Measurements from ENCODE around the gene AP1AR. TPM values are rescaled to one million over a fixed set of nuclear protein-coding genes. Genes with fewer than 3 reads are reported as not detected.
"Not testable (repeated sequence)": the region's sequence is repeated elsewhere in the genome, so short reads cannot be mapped to it uniquely, and the experiment has no call there.

Gene AP1AR
- total and polyA plus RNA-seq, 5 donors, result 6.1 to 11.6 (median 10.3) TPM

GRCh38 chr4:112201915-112202505 is 29.6 kb upstream of the AP1AR start:
- WGBS, result 76% methylated on average over 4 of the region's 4 CpGs
- H3K27me3 ChIP-seq (ENCODE audit: control insufficient read depth, insufficient read depth), result no peaks in the 10 kb centered on the region
- H3K27ac ChIP-seq (ENCODE audit: low read length), result no peak overlapping the region
- intact Hi-C loops (cut with DNase I), result no loop called here
- H3K4me3 ChIP-seq (ENCODE audit: low read length), result no peak overlapping the region
- H3K4me1 ChIP-seq (ENCODE audit: control insufficient read depth, insufficient read depth, low read length), result no peaks in the 10 kb centered on the region
- no peaks in the 10 kb centered on the region for H3K9me3 ChIP-seq (ENCODE audit: control insufficient read depth, low read length)
- no peak for DNase-seq
- ATAC-seq, result no peak

- DNase-seq, result no peak
- 92% methylated on average over 1 of the region's 1 CpG for WGBS
- Histone ChIP-seq H3K9me3 (ENCODE audit: control insufficient read depth, low read length) (no peaks in the 10 kb centered on the region), H3K27me3 (ENCODE audit: control insufficient read depth, insufficient read depth) (no peaks in the 10 kb centered on the region), H3K27ac (ENCODE audit: low read length) (no peak overlapping the region), H3K4me1 (ENCODE audit: control insufficient read depth, insufficient read depth, low read length) (no peaks in the 10 kb centered on the region), H3K4me3 (ENCODE audit: low read length) (no peak overlapping the region)
- ATAC-seq, result no peak
- intact Hi-C loops (cut with DNase I), result no loop called here
These were observed 28.0 kb upstream of the AP1AR start for GRCh38 chr4:112203593-112203992.

- intact Hi-C loops (cut with DNase I), result no loop called here
- ATAC-seq (no peak), DNase-seq (no peak)
- H3K4me3 ChIP-seq (ENCODE audit: low read length), result no peak overlapping the region
- H3K27ac ChIP-seq (ENCODE audit: low read length), result no peak overlapping the region
- no peaks in the 10 kb centered on the region for H3K27me3 ChIP-seq (ENCODE audit: control insufficient read depth, insufficient read depth)
- no peaks in the 10 kb centered on the region for H3K4me1 ChIP-seq (ENCODE audit: control insufficient read depth, insufficient read depth, low read length)
- 59% methylated on average over 2 of the region's 2 CpGs for WGBS
- H3K9me3 ChIP-seq (ENCODE audit: control insufficient read depth, low read length), result no peaks in the 10 kb centered on the region
These were observed 25.2 kb upstream of the AP1AR start for GRCh38 chr4:112206431-112206830.

- intact Hi-C loops (cut with DNase I); H3K9me3 ChIP-seq (ENCODE audit: control insufficient read depth, low read length); H3K27ac ChIP-seq (ENCODE audit: low read length); H3K4me1 ChIP-seq (ENCODE audit: control insufficient read depth, insufficient read depth, low read length); H3K27me3 ChIP-seq (ENCODE audit: control insufficient read depth, insufficient read depth); H3K4me3 ChIP-seq (ENCODE audit: low read length); ATAC-seq; DNase-seq: not testable (repeated sequence)
- WGBS, result 84% methylated on average over 7 of the region's 7 CpGs
These were observed 23.2 kb upstream of the AP1AR start for GRCh38 chr4:112208137-112209095.

- intact Hi-C loops (cut with DNase I), result no loop called here
- WGBS, result 77% methylated on average over 1 of the region's 1 CpG
- H3K9me3 ChIP-seq (ENCODE audit: control insufficient read depth, low read length), result no peaks in the 10 kb centered on the region
- ATAC-seq, result no peak
- H3K27me3 ChIP-seq (ENCODE audit: control insufficient read depth, insufficient read depth), result no peaks in the 10 kb centered on the region
- H3K4me1 ChIP-seq (ENCODE audit: control insufficient read depth, insufficient read depth, low read length), result no peaks in the 10 kb centered on the region
- no peak for DNase-seq
- no peak overlapping the region for H3K27ac ChIP-seq (ENCODE audit: low read length)
- no peak overlapping the region for H3K4me3 ChIP-seq (ENCODE audit: low read length)
These were observed 20.8 kb upstream of the AP1AR start for GRCh38 chr4:112210777-112211176.

GRCh38 chr4:112213091-112213490 is 18.5 kb upstream of the AP1AR start:
- DNase-seq (peak in 1 of 3 donors; percentile 50), ATAC-seq (no peak)
- no peak overlapping the region for H3K27ac ChIP-seq (ENCODE audit: low read length)
- no peak overlapping the region for H3K4me3 ChIP-seq (ENCODE audit: low read length)
- no peaks in the 10 kb centered on the region for H3K9me3 ChIP-seq (ENCODE audit: control insufficient read depth, low read length)
- intact Hi-C loops (cut with DNase I), result no loop called here
- 68% methylated on average over 2 of the region's 2 CpGs for WGBS
- H3K4me1 ChIP-seq (ENCODE audit: control insufficient read depth, insufficient read depth, low read length), result no peaks in the 10 kb centered on the region
- no peaks in the 10 kb centered on the region for H3K27me3 ChIP-seq (ENCODE audit: control insufficient read depth, insufficient read depth)

- H3K27ac ChIP-seq (ENCODE audit: low read length), result no peak overlapping the region
- H3K4me3 ChIP-seq (ENCODE audit: low read length), result no peak overlapping the region
- H3K9me3 ChIP-seq (ENCODE audit: control insufficient read depth, low read length), result no peaks in the 10 kb centered on the region
- no peak for ATAC-seq
- no peaks in the 10 kb centered on the region for H3K27me3 ChIP-seq (ENCODE audit: control insufficient read depth, insufficient read depth)
- 85% methylated on average over 3 of the region's 3 CpGs for WGBS
- intact Hi-C loops (cut with DNase I), result no loop called here
- DNase-seq, result no peak
- no peaks in the 10 kb centered on the region for H3K4me1 ChIP-seq (ENCODE audit: control insufficient read depth, insufficient read depth, low read length)
These were observed 17.7 kb upstream of the AP1AR start for GRCh38 chr4:112213856-112214255.

GRCh38 chr4:112214390-112215264 is 17.0 kb upstream of the AP1AR start:
- Histone ChIP-seq H3K4me1 (ENCODE audit: control insufficient read depth, insufficient read depth, low read length) (no peaks in the 10 kb centered on the region), H3K27me3 (ENCODE audit: control insufficient read depth, insufficient read depth) (no peaks in the 10 kb centered on the region), H3K9me3 (ENCODE audit: control insufficient read depth, low read length) (no peaks in the 10 kb centered on the region), H3K27ac (ENCODE audit: low read length) (no peak overlapping the region), H3K4me3 (ENCODE audit: low read length) (no peak overlapping the region)
- intact Hi-C loops (cut with DNase I), result no loop called here
- DNase-seq (no peak), ATAC-seq (no peak)

GRCh38 chr4:112219826-112220366 is 11.7 kb upstream of the AP1AR start:
- ATAC-seq (no peak), DNase-seq (no peak)
- Histone ChIP-seq H3K27ac (ENCODE audit: low read length) (no peak overlapping the region), H3K4me1 (ENCODE audit: control insufficient read depth, insufficient read depth, low read length) (no peaks in the 10 kb centered on the region), H3K9me3 (ENCODE audit: control insufficient read depth, low read length) (no peaks in the 10 kb centered on the region), H3K4me3 (ENCODE audit: low read length) (no peak overlapping the region), H3K27me3 (ENCODE audit: control insufficient read depth, insufficient read depth) (no peaks in the 10 kb centered on the region)
- 90% methylated on average over 7 of the region's 7 CpGs for WGBS
- intact Hi-C loops (cut with DNase I), result no loop called here

GRCh38 chr4:112222219-112222955 is 9.2 kb upstream of the AP1AR start:
- no peak for ATAC-seq
- H3K4me3 ChIP-seq (ENCODE audit: low read length), result no peak overlapping the region
- no peaks in the 10 kb centered on the region for H3K4me1 ChIP-seq (ENCODE audit: control insufficient read depth, insufficient read depth, low read length)
- no peaks in the 10 kb centered on the region for H3K9me3 ChIP-seq (ENCODE audit: control insufficient read depth, low read length)
- DNase-seq, result no peak
- no peaks in the 10 kb centered on the region for H3K27me3 ChIP-seq (ENCODE audit: control insufficient read depth, insufficient read depth)
- intact Hi-C loops (cut with DNase I), result no loop called here
- 97% methylated on average over 43 of the region's 43 CpGs for WGBS
- H3K27ac ChIP-seq (ENCODE audit: low read length), result no peak overlapping the region

All from right cardiac atrium (tissue), 5 donors.